OCI-LY7 (cell line): ENCODE data around the gene DNAH7. TPM values are rescaled to one million over a fixed set of nuclear protein-coding genes. Genes with fewer than 3 reads are reported as not detected.

Experiments
- BruUV-seq: library from RNA; stranded (reverse); fragments of 400-500 nt; replicated peaks from 2 replicates; lab custom pipeline; 2021; lab: Mats Ljungman, UMichigan
- CTCF ChIA-PET: fragments of 300-600 bp; sonication (Branson Sonifier 250); formaldehyde crosslinking; loops from one replicate; lab custom pipeline; 2022; ENCODE audit warnings: antibody characterized with exemption; ENCODE audit not compliant: unreplicated experiment; lab: Charles Lee
- POLR2A ChIA-PET: fragments of 300-600 bp; sonication (Branson Sonifier 250); formaldehyde crosslinking; loops from one replicate; lab custom pipeline; 2022; ENCODE audit warnings: antibody characterized with exemption; lab: Charles Lee
- DNase-seq: peaks from one replicate; pipeline ENCODE4 v3.0.0-alpha.2; 2015; ENCODE audit warnings: low spot score
- H2AFZ ChIP-seq: fragments of 200-600 bp; sonication (generic), shearing (Covaris generic); 2 replicates; pipeline ENCODE4 v1.6.1; 2014; ENCODE audit warnings: mild to moderate bottlenecking, antibody characterized with exemption, low read length, moderate library complexity
- H3K27ac ChIP-seq: fragments of 200-600 bp; sonication (generic); 2 replicates; pipeline ENCODE4 v1.5.1; 2014; ENCODE audit warnings: mixed run types, low read depth, mild to moderate bottlenecking, moderate library complexity, low read length, inconsistent platforms; ENCODE audit not compliant: poor library complexity, severe bottlenecking
- H3K36me3 ChIP-seq: fragments of 200-600 bp; sonication (generic); 2 replicates; pipeline ENCODE4 v1.6.1; 2014; ENCODE audit warnings: mild to moderate bottlenecking, antibody characterized with exemption, low read length, moderate library complexity, mixed read lengths; ENCODE audit not compliant: insufficient read depth
- H3K4me1 ChIP-seq: fragments of 200-600 bp; sonication (generic); 2 replicates; pipeline ENCODE4 v1.5.1; 2014; ENCODE audit warnings: mild to moderate bottlenecking, low read length; ENCODE audit not compliant: insufficient read depth, poor library complexity, severe bottlenecking
- H3K4me2 ChIP-seq: fragments of 200-600 bp; sonication (generic); 2 replicates; pipeline ENCODE4 v1.6.1; 2014; ENCODE audit warnings: mild to moderate bottlenecking, low read length
- H3K4me3 ChIP-seq: fragments of 200-600 bp; sonication (generic); 2 replicates; pipeline ENCODE4 v1.5.1; 2014; ENCODE audit warnings: mild to moderate bottlenecking, low read depth, low read length; ENCODE audit not compliant: poor library complexity, severe bottlenecking
- H3K79me2 ChIP-seq: fragments of 200-600 bp; sonication (generic); 2 replicates; pipeline ENCODE4 v1.6.1; 2016; ENCODE audit warnings: low read depth, mild to moderate bottlenecking, low read length, moderate library complexity, mixed read lengths; ENCODE audit not compliant: insufficient read depth
- H3K9me2 ChIP-seq: fragments of 200-600 bp; sonication (generic); 2 replicates; pipeline ENCODE4 v1.6.1; 2016; ENCODE audit warnings: mild to moderate bottlenecking, low read length, mixed read lengths; ENCODE audit not compliant: insufficient read depth
- H3K9me3 ChIP-seq: fragments of 200-600 bp; sonication (generic); 2 replicates; pipeline ENCODE4 v1.6.1; 2014; ENCODE audit warnings: mild to moderate bottlenecking, mixed run types, low read length, mixed read lengths
- H4K20me1 ChIP-seq: fragments of 200-600 bp; sonication (generic); 2 replicates; pipeline ENCODE4 v1.6.1; 2014; ENCODE audit warnings: mild to moderate bottlenecking, antibody characterized with exemption, low read length, moderate library complexity, mixed read lengths; ENCODE audit not compliant: insufficient read depth
- CTCF ChIP-seq: fragments of 200-600 bp; sonication (generic); conservative IDR thresholded peaks from 2 replicates; pipeline ENCODE4 v1.5.1; 2014; ENCODE audit warnings: mild to moderate bottlenecking, antibody characterized with exemption, low read length, moderate library complexity, mixed read lengths
- EZH2phosphoT487 ChIP-seq: fragments of 200-600 bp; sonication (generic); IDR thresholded peaks from 2 replicates; pipeline ENCODE4 v1.6.1; 2018; ENCODE audit warnings: low read depth, borderline replicate concordance, mild to moderate bottlenecking, mixed run types, antibody characterized with exemption, low read length, moderate library complexity, mixed read lengths
- intact Hi-C: fragments of 100-400 bp; cut with micrococcal nuclease; formaldehyde crosslinking; loops from one replicate; pipeline ENCODE4 v1.10.0; 2022; ENCODE audit not compliant: unreplicated experiment
- total RNA-seq, 2 experiments: library from RNA; depleted of rRNA in 1 of 2; stranded (reverse); fragments of >200 nt in 1 of 2; shearing (Covaris generic) in 1 of 2; gene quantifications; 2 replicates each; pipeline ENCODE4 v1.2.3, GENCODE V29; 2014 to 2022

DNAH7 gene
- total RNA-seq, 2 experiments from 2014 or later, result not detected

GRCh38 chr2:195818526-195818925, 250.1 kb downstream of the DNAH7 start:
- Histone ChIP-seq H3K9me3 (no peaks in the 10 kb centered on the region), H3K79me2 (no peaks in the 10 kb centered on the region), H3K4me2 (no peak overlapping the region), H2AFZ (no peak overlapping the region), H3K27ac (no peak overlapping the region), H3K4me3 (no peak overlapping the region), H3K9me2 (no peaks in the 10 kb centered on the region), H3K4me1 (no peaks in the 10 kb centered on the region), H4K20me1 (no peaks in the 10 kb centered on the region), H3K36me3 (no peaks in the 10 kb centered on the region)
- TF ChIP-seq EZH2phosphoT487 (no peak), CTCF (no peak)
- no TSS peak for BruUV-seq
- CTCF ChIA-PET, result no interaction called here
- intact Hi-C loops, result no loop called here
- POLR2A ChIA-PET, result no interaction called here
- DNase-seq, result no peak

- H3K4me1 ChIP-seq, result no peaks in the 10 kb centered on the region
- H4K20me1 ChIP-seq, result no peaks in the 10 kb centered on the region
- no peak overlapping the region for H2AFZ ChIP-seq
- ChIA-PET POLR2A (no interaction called here), CTCF (no interaction called here)
- H3K4me2 ChIP-seq, result no peak overlapping the region
- TF ChIP-seq CTCF, result no peak
- no peaks in the 10 kb centered on the region for H3K9me2 ChIP-seq
- H3K27ac ChIP-seq, result no peak overlapping the region
- intact Hi-C loops, result no loop called here
- no peaks in the 10 kb centered on the region for H3K79me2 ChIP-seq
- H3K36me3 ChIP-seq, result no peaks in the 10 kb centered on the region
- H3K9me3 ChIP-seq, result no peaks in the 10 kb centered on the region
- no TSS peak for BruUV-seq
- DNase-seq, result no peak
- no peak overlapping the region for H3K4me3 ChIP-seq
These were observed 250.5 kb downstream of the DNAH7 start for GRCh38 chr2:195818106-195818505.

GRCh38 chr2:195815083-195815482, 253.6 kb downstream of the DNAH7 start:
- Histone ChIP-seq H3K4me2 (no peak overlapping the region), H2AFZ (no peak overlapping the region), H3K4me3 (no peak overlapping the region), H3K27ac (no peak overlapping the region), H3K4me1 (no peaks in the 10 kb centered on the region), H3K79me2 (no peaks in the 10 kb centered on the region), H3K36me3 (no peaks in the 10 kb centered on the region), H3K9me3 (no peaks in the 10 kb centered on the region), H4K20me1 (no peaks in the 10 kb centered on the region), H3K9me2 (no peaks in the 10 kb centered on the region)
- TF ChIP-seq CTCF (no peak), EZH2phosphoT487 (no peak)
- POLR2A ChIA-PET, result interaction anchor here (0.5 to 1.0 kb wide), 4 partner anchors 9 to 1071 kb away, joined by 3 to 4 read pairs (median 3); no protein-coding TSS in a partner anchor
- DNase-seq, result no peak
- CTCF ChIA-PET, result no interaction called here
- BruUV-seq, result no TSS peak
- intact Hi-C loops, result no loop called here
